Muscle of leg (tissue), 11 donors: ENCODE measurements around the gene COL6A1. TPM values are rescaled to one million over a fixed set of nuclear protein-coding genes. Genes with fewer than 3 reads are reported as not detected.

Experiments
- DNase-seq: peaks from one replicate; pipeline ENCODE4 v3.0.0; 2013
- H3K27ac ChIP-seq: one replicate; pipeline ENCODE4 v1.5.1; 2013; ENCODE audit warnings: mild to moderate bottlenecking, low read length, control low read depth
- H3K27me3 ChIP-seq: one replicate; pipeline ENCODE4 v1.6.1; 2013; ENCODE audit warnings: low read length; ENCODE audit not compliant: control insufficient read depth, insufficient read depth
- H3K36me3 ChIP-seq: one replicate; pipeline ENCODE4 v1.6.1; 2013; ENCODE audit warnings: low read length; ENCODE audit not compliant: control insufficient read depth, insufficient read depth
- H3K4me1 ChIP-seq: one replicate; pipeline ENCODE4 v1.6.1; 2013; ENCODE audit warnings: low read length; ENCODE audit not compliant: control insufficient read depth, insufficient read depth
- H3K4me3 ChIP-seq: one replicate; pipeline ENCODE4 v1.5.1; 2013; ENCODE audit warnings: low read length, control low read depth
- H3K9me3 ChIP-seq: replicated peaks from 2 replicates; pipeline ENCODE4 v1.6.1; 2013; ENCODE audit warnings: low read depth, low read length; ENCODE audit not compliant: control insufficient read depth
- WGBS: methylation state at CpG from one replicate; pipeline ENCODE4 v1.1.5; 2013; ENCODE audit warnings: missing lambda C conversion rate; ENCODE audit not compliant: insufficient coverage; 5-methylcytosine and 5-hydroxymethylcytosine counted together
- polyA plus RNA-seq, 8 donors: library from polyadenylated mRNA; unstranded; fragments of 120-200 nt; gene quantifications; one replicate each; pipeline versions ENCODE4 v1.2.1 to v1.2.3, GENCODE V29; 2013; ENCODE audit warnings: inconsistent platforms in 1 of 8, low replicate concordance in 1 of 8; ENCODE audit not compliant: insufficient read length in 8 of 8, insufficient read depth in 1 of 8
- total RNA-seq: library from RNA; stranded (reverse); fragments of 120-200 nt; gene quantifications from one replicate; pipeline ENCODE4 v1.2.4, GENCODE V29; 2013

Gene COL6A1
- total and polyA plus RNA-seq, 9 donors, result 292 to 750 (median 533) TPM

DNA sequence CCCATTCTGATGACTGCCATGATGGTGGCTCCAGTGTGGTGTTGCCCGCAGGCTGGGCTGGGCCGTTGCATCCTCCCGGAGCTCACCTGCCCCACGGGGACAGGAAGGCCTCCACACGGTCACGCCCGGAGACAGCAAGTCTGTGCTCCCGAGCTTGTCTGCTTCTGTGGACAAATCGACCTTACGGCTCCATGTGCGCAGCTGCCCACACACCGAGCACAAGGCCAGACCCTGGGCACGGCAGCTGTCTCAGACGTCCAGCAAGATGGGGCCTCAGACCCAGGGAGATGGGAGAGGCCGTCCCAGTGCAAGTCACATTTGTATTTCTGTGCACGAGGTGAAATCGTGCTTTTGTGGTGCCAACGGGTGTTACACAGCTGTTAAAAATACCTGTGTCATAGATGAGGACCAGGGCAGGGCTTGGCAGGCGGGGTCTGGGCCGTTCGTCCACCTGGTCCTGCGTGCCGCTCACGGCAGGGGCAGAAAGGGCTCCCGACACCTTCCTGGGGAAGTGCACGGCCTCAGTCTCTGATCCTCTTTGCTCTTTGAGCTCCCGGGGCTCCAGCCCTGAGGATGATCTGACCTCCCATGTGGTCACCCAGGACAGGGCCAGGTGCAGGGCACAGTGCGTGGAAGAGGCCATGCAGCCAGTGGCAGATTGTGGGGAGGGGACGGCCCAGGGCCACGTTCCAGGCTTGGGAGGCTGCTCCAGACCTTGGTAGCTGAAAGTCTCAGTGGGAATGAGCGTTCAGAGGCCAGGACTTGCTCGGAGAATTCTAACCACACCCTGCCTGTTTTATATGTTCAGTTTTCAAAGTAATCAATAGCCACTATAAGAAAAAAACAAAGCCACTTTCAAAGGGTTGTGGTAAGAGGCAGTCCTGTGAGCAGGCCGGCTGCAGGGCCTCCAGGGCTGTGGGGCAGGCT is 13.5 kb downstream of the COL6A1 start:
- WGBS, result 71% methylated on average over 29 of the region's 33 CpGs
- Histone ChIP-seq H3K4me3 (no peak overlapping the region), H3K9me3 (no peaks in the 10 kb centered on the region), H3K4me1 (peaks cover 25% of the 10 kb centered on the region), H3K27ac (no peak overlapping the region), H3K36me3 (peaks cover 93% of the 10 kb centered on the region), H3K27me3 (no peaks in the 10 kb centered on the region)
- no peak for DNase-seq

DNA sequence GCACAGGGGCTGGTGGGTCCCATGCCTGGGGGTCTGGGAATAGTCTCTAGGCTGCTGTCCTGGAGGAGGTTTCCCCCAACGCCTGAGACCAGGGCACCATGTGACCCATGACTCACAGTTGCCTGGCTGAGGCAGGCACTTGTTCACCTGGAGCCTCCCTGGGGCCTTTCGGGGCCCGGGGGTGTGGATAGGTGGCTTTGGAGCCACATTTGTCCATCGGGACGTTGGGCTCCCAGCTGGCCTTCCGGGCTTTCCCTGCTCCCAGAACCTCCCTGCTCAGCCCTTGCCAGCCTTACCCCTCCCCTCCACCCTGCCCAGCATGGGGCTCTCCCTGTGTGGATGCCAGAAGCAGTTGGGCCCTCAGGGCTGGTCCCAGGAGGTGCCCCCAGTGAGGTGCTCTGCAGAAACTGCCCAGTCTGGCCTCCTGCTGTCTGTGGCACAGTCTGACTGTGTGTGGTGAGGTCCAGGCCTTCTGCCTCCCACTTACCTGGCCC is 14.2 kb downstream of the COL6A1 start:
- no peak for DNase-seq
- no peaks in the 10 kb centered on the region for H3K27me3 ChIP-seq
- peaks cover 26% of the 10 kb centered on the region for H3K4me1 ChIP-seq
- 60% methylated on average over 2 of the region's 6 CpGs for WGBS
- H3K36me3 ChIP-seq, result peaks cover 91% of the 10 kb centered on the region
- no peak overlapping the region for H3K4me3 ChIP-seq
- H3K9me3 ChIP-seq, result no peaks in the 10 kb centered on the region
- no peak overlapping the region for H3K27ac ChIP-seq

DNA sequence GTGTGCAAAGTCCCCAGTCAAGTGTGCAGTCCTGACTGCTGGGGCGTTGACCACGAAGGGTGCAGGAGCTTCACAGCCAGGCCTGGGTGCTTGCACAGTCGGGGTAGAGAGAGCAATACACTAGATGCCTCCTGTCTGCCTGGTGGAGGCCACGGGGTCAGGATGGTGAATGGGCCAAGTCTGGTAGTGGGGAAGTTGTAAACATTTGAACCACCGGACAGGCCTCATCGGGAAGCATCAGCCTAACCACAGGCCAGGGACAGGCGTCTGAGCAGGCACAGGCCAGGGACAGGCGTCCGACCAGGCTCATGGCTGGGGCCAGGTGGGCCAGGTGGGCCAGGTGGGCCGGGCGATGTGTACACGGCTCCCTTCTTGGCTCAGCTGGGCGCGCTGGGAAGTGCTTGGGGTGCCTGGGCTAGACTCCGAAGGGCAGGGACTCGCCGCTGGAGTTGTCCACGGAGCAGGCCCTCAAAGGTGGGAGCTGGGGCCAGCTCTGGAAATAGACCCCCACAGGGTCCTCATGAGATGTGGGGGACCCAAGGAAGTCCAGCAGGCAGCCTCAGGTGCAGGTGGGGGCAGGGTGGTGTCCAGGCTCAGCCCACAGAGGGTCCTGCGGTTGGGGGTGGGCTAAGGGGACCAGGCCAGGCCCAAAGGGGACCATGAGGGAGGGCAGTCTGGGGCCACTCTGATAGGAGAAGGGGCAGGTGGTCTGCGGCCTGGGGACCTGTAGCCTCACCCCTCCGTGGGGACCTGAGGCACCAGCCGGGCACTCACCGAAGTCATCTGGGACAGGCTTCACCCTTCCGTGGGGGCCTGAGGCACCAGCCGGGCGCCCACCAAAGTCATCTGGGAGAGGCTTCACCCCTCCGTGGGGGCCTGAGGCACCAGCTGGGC is 15.0 kb downstream of the COL6A1 start:
- Histone ChIP-seq H3K36me3 (peaks cover 92% of the 10 kb centered on the region), H3K4me3 (no peak overlapping the region), H3K27me3 (no peaks in the 10 kb centered on the region), H3K4me1 (peaks cover 26% of the 10 kb centered on the region), H3K27ac (no peak overlapping the region), H3K9me3 (no peaks in the 10 kb centered on the region)
- 86% methylated on average over 22 of the region's 27 CpGs for WGBS
- no peak for DNase-seq

DNA sequence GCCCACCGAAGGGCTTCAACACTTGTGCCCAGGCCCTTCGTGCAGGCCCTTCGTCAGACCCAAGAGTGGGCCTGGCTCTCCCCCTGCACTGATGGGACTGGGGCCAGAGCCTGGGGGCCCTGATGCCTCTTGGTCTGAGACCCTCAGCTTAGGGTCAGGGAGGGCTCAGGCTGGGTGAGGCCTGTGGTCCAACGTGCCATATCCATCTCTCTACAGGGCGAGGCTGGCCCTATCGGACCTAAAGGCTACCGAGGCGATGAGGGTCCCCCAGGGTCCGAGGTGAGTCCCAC is 15.6 kb downstream of the COL6A1 start:
- Histone ChIP-seq H3K27me3 (no peaks in the 10 kb centered on the region), H3K9me3 (no peaks in the 10 kb centered on the region), H3K4me3 (no peak overlapping the region), H3K4me1 (peaks cover 26% of the 10 kb centered on the region), H3K27ac (no peak overlapping the region), H3K36me3 (peaks cover 93% of the 10 kb centered on the region)
- no peak for DNase-seq
- 93% methylated on average over 4 of the region's 9 CpGs for WGBS

DNA sequence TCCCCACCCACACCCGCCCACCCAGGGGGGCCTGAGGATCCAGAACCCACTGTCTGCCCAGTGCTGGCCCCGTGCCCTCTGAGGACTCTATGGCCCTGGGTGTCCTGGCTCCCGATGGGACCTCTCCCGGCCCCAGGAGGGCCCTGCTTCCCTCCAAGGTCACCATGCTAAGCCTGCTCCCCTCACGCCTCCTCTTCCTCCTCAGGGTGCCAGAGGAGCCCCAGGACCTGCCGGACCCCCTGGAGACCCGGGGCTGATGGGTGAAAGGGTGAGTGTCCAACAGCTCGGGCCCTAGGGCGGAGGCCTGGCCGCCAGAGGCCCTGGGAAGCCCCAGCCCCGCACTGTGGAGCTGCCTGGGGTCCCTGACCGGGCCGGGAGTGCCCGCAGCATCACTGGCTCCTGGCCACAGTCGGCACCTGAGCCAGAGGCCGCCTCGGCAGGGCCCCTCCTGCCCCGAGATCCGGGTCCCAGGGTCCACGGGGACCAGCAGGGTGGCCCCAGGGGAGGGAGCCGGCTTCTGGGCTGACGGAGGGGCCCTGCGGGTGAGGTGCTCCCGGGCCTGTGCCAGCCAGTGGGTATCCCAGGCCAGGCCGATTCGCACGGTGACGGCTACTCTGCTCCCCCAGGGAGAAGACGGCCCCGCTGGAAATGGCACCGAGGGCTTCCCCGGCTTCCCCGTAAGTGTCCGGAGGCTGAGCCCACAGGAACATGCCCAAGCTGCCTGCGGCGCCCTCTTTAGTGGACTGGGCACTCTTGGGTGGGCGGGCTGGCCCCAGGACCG is 16.1 kb downstream of the COL6A1 start:
- H3K36me3 ChIP-seq, result peaks cover 92% of the 10 kb centered on the region

DNA sequence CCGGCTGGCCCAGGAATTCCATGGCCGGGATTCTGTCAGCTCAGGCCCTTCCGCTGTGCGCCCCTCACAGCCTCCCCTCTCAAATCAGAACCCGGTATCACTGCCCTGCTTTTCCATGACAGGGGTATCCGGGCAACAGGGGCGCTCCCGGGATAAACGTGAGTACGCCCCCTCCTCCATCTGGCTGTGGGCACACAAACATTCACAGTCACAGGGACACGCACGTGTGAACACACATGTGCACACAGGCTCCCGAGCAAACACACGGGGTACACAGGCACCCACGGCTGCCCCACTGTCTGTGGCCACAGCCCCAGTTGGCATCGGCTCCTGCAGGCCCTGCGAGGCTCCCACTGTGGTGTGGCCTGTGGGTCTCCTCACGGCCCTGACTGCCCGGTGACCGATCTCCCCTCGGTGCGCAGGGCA is 16.7 kb downstream of the COL6A1 start:
- Histone ChIP-seq H3K36me3 (peaks cover 92% of the 10 kb centered on the region), H3K27ac (no peak overlapping the region)
- 90% methylated on average over 17 of the region's 22 CpGs for WGBS

More for the DNA sequence above, 16.1 kb downstream of the COL6A1 start:
- H3K27me3 ChIP-seq, result no peaks in the 10 kb centered on the region
- no peak overlapping the region for H3K4me3 ChIP-seq
- no peak overlapping the region for H3K27ac ChIP-seq
- no peak for DNase-seq
- no peaks in the 10 kb centered on the region for H3K9me3 ChIP-seq
- WGBS, result 92% methylated on average over 33 of the region's 38 CpGs
- peaks cover 26% of the 10 kb centered on the region for H3K4me1 ChIP-seq

DNA sequence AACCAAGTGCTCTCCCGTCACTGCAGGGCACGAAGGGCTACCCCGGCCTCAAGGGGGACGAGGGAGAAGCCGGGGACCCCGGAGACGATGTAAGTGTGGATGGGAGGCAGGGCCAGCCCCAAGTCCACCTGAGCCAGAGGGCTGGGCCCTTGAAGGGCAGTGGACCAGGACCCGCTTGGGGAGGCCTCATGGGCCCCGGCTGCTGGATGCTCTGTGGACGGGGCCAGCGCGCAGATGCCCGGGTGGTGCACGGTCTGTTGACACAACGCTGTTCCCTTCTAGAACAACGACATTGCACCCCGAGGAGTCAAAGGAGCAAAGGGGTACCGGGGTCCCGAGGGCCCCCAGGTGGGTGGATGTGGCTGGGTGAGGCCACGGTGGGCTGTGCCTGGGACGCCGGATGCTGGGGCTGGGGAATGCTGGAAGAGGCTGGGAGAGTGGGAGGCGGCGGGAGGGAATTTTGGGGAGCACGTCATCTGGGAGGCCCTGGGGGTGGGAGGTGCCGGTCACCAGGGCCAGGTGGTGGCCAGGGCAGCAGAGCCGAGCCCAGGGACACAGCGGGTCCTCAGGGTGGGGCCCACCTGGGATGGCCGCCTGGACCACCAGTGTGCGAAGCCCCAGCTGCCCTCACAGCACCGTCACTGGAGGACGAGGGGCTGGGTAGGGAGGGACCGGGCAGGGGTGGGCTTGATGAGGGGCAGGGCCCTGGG is 17.5 kb downstream of the COL6A1 start:
- no peak overlapping the region for H3K27ac ChIP-seq
- H3K27me3 ChIP-seq, result no peaks in the 10 kb centered on the region
- H3K36me3 ChIP-seq, result peaks cover 92% of the 10 kb centered on the region
- WGBS, result 92% methylated on average over 28 of the region's 33 CpGs
- H3K4me1 ChIP-seq, result peaks cover 16% of the 10 kb centered on the region
- DNase-seq, result no peak
- no peaks in the 10 kb centered on the region for H3K9me3 ChIP-seq
- H3K4me3 ChIP-seq, result no peak overlapping the region

More for the DNA sequence above, 16.7 kb downstream of the COL6A1 start:
- no peaks in the 10 kb centered on the region for H3K27me3 ChIP-seq
- no peak for DNase-seq
- H3K4me1 ChIP-seq, result peaks cover 23% of the 10 kb centered on the region
- H3K4me3 ChIP-seq, result no peak overlapping the region
- no peaks in the 10 kb centered on the region for H3K9me3 ChIP-seq

DNA sequence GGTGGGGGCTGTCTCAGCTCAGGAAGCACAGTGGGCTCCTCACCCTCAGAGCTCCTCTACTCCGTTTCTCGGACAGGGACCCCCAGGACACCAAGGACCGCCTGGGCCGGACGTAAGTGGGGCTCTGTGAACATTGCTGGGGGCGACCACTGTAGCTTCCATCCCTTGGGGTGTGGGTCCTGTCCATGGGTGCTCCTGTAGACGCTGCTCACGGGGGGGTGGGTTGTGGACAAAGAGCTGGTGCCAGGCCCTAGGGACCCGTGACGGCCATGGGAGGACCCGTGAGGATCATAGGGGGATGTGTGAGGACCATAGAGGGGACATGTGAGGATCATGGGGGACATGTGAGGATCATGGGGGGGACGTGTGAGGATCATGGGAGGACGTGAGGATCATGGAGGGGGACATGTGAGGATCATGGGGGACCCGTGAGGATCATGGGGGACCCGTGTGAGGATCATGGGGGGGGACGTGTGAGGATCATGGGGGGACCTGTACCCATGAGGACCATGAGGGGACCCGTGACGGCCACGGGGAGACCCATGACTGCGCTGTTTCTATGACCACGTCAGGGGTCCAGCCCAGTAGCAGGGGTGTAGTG is 18.1 kb downstream of the COL6A1 start:
- WGBS, result 82% methylated on average over 21 of the region's 21 CpGs
- H3K27ac ChIP-seq, result no peak overlapping the region
- H3K4me1 ChIP-seq, result peaks cover 9% of the 10 kb centered on the region
- H3K4me3 ChIP-seq, result no peak overlapping the region
- H3K27me3 ChIP-seq, result no peaks in the 10 kb centered on the region
- no peak for DNase-seq
- peaks cover 91% of the 10 kb centered on the region for H3K36me3 ChIP-seq
- H3K9me3 ChIP-seq, result no peaks in the 10 kb centered on the region

DNA sequence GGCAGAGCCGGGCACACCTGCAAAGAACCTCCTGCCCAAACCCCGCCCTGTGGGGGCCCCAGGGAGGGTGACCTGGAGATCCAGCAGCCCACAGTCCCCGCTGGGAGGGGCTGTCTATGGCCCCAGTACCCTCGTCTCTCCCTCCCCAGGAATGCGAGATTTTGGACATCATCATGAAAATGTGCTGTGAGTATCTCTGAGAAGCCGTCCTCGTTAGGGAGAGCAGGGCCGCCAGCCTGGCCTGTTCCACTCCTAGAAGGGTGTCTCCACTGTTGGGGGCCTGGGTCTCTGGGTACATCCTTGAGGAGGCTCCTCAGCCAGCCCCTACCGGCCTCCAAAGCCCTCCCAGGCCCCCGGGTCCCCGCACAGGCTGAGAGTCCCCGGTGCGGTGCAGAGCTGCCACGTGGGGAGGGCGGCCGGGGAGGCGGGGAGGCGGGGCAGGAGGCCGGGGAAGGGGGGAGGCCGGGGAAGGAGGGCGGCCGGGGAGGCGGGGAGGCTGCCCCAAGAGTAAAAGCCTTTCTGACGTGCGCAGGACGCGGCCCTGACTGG is 18.7 kb downstream of the COL6A1 start:
- H3K27me3 ChIP-seq, result no peaks in the 10 kb centered on the region
- H3K36me3 ChIP-seq, result peaks cover 90% of the 10 kb centered on the region
- no peaks in the 10 kb centered on the region for H3K9me3 ChIP-seq
- peaks cover 4% of the 10 kb centered on the region for H3K4me1 ChIP-seq
- WGBS, result 86% methylated on average over 4 of the region's 27 CpGs
- no peak overlapping the region for H3K4me3 ChIP-seq
- H3K27ac ChIP-seq, result no peak overlapping the region
- no peak for DNase-seq
